Muscle layer of duodenum (tissue), 2 donors: ENCODE measurements around the gene PHACTR1.
"Not testable (repeated sequence)": the region's sequence is repeated elsewhere in the genome, so short reads cannot be mapped to it uniquely, and the experiment has no call there.

Experiments
- H3K27ac ChIP-seq: one replicate; pipeline ENCODE4 v1.7.0; 2013; ENCODE audit warnings: mild to moderate bottlenecking, low read length
- H3K27me3 ChIP-seq: one replicate; pipeline ENCODE4 v1.7.0; 2013; ENCODE audit warnings: low read depth, mild to moderate bottlenecking, control low read depth, low read length
- H3K36me3 ChIP-seq, 2 donors: one replicate each; pipeline ENCODE4 v1.7.0; 2013; ENCODE audit warnings: low read length in 2 of 2, control low read depth in 1 of 2, mild to moderate bottlenecking in 1 of 2; ENCODE audit not compliant: insufficient read depth in 2 of 2, control insufficient read depth in 1 of 2
- H3K4me1 ChIP-seq, 2 donors: one replicate each; pipeline ENCODE4 v1.7.0; 2013; ENCODE audit warnings: low read length in 2 of 2, mild to moderate bottlenecking in 2 of 2, control low read depth in 1 of 2, moderate library complexity in 1 of 2; ENCODE audit not compliant: insufficient read depth in 2 of 2, control insufficient read depth in 1 of 2
- H3K4me3 ChIP-seq, 2 donors: one replicate each; pipeline ENCODE4 v1.7.0; 2013; ENCODE audit warnings: low read length in 2 of 2, low read depth in 1 of 2, mild to moderate bottlenecking in 1 of 2
- H3K9me3 ChIP-seq, 2 donors: one replicate each; pipeline ENCODE4 v1.7.0; 2013; ENCODE audit warnings: low read length in 2 of 2, control low read depth in 1 of 2, mild to moderate bottlenecking in 1 of 2; ENCODE audit not compliant: control insufficient read depth in 1 of 2
- donor health status: healthy.

The PHACTR1 gene

DNA sequence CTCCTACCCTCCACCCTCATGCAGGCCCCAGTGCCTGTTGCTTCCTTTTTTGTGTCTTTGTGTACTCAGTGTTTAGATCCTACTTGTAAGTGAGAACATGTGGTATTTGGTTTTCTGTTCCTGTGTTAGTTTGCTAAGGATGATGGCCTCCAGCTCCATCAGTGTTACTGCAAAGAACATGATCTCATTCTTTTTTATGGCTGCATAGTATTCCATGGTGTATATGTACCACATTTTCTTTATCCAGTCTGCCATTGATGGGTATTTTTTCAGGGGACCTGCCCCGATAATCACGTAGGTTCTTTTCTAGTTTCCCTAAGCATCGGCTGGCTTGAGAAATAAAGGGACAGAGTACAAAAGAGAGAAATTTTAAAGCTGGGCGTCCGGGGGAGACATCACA lies 527.2 kb downstream of the PHACTR1 start:
- not testable (repeated sequence) for H3K36me3 ChIP-seq, H3K4me3 ChIP-seq, H3K9me3 ChIP-seq, H3K4me1 ChIP-seq, H3K27ac ChIP-seq, H3K27me3 ChIP-seq

DNA sequence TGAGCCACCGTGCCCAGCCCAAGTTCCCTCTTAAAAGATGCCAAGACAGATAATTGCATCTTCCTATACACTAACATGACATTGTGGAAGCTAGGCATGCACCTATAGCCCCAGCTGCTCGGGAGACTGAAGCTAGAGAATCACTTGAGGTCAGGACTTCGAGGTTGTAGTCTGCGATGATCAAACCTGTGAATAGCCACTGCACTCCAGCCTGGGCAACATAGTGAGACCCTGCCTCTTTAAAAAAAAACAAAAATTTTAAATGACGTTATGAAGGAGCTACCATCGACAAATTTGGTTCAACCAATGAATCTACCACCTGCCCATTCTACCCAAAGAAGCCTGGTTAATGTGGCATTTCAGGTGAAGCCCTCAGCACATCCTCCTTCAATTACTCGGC lies 531.1 kb downstream of the PHACTR1 start:
- Histone ChIP-seq H3K4me3 (no peak overlapping the region), H3K27ac (no peak overlapping the region), H3K36me3 (no peaks in the 10 kb centered on the region), H3K27me3 (no peaks in the 10 kb centered on the region), H3K4me1 (no peaks in the 10 kb centered on the region), H3K9me3 (no peaks in the 10 kb centered on the region)

DNA sequence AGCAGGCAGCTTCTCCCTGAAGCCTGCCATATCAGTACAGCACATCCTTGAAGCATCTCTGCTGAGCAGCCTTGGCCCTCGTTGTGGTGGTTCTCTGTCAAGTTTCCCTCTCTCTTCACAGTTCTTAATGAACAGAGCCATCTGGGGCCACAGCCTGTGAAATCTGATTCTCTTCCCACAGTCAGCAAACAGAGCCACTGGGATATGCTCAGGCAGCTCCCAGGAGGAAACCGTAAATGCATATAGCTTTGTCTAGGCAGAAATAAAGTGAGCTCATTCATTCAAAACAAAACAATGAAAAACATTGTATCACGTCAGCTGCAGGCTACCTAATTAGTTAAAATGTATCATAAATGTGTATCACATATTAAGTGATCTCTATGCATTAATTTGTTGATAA lies 531.5 kb downstream of the PHACTR1 start:
- no peak overlapping the region for H3K27ac ChIP-seq

DNA sequence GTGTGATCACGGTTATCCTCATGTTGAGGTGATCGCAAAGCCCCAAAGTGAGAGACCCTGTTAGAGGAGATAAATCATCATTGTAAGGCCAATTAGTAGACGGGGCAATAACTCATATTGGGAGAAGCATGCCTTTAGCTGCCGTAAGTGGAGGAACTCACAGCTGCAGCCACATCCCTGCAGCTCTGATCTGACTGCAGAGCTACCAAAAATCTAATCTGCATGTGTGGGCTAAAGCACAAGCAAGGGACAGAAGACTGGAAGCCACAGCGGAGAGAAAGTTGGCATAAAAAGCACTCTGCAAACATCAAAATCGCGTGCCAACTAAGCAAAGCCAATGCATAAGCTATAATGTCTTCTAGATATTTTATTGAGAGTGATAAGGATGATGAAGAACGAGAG lies 532.0 kb downstream of the PHACTR1 start:
- Histone ChIP-seq H3K27ac (no peak overlapping the region), H3K27me3 (no peaks in the 10 kb centered on the region), H3K36me3 (no peaks in the 10 kb centered on the region), H3K9me3 (no peaks in the 10 kb centered on the region), H3K4me3 (no peak overlapping the region), H3K4me1 (no peaks in the 10 kb centered on the region)

More for the DNA sequence above, 531.5 kb downstream of the PHACTR1 start:
- Histone ChIP-seq H3K4me1 (no peaks in the 10 kb centered on the region), H3K9me3 (no peaks in the 10 kb centered on the region), H3K4me3 (no peak overlapping the region), H3K27me3 (no peaks in the 10 kb centered on the region), H3K36me3 (no peaks in the 10 kb centered on the region)

DNA sequence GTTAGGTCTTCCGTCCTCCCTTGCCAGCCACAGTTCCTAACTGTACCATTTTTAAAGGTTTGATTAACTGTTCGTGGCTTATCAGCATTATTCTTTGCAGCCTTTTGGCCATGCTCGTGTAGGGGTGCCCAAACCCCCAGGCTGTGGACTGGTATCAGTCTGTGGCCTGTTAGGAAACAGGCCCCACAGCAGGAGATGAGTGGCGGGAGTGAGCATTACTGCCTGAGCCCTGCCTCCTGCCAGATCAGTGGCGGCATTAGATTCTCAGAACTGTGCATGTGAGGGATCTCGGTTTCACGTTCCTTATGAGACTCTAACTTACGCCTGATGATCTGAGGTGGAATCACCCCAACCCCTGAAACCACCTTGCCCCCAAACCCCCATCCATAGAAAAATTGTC lies 532.4 kb downstream of the PHACTR1 start:
- H3K4me1 ChIP-seq: no peaks in the 10 kb centered on the region
- no peaks in the 10 kb centered on the region for H3K36me3 ChIP-seq
- no peaks in the 10 kb centered on the region for H3K9me3 ChIP-seq
- no peaks in the 10 kb centered on the region for H3K27me3 ChIP-seq
- H3K27ac ChIP-seq: no peak overlapping the region
- H3K4me3 ChIP-seq: no peak overlapping the region

DNA sequence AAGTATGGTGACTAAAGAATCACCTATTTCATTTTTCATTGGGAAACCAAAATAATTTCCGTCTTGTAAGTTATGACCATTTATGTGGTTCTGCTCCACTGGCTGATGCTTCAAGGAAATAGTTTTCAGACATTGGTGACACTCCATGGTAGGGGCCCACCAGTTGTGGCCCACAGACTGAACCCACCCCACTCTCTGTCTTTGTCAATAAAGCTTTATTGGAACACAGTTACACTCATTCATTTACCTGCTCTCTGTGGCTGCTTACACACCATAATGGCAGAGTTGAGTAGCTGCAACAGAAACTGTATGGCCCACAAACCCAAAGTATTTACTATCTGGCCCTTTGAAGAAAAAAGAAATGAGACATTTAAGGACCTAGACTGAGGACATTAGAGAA lies 533.2 kb downstream of the PHACTR1 start:
- Histone ChIP-seq H3K27ac (no peak overlapping the region), H3K9me3 (no peaks in the 10 kb centered on the region), H3K4me1 (no peaks in the 10 kb centered on the region), H3K36me3 (no peaks in the 10 kb centered on the region), H3K27me3 (no peaks in the 10 kb centered on the region), H3K4me3 (no peak overlapping the region)

DNA sequence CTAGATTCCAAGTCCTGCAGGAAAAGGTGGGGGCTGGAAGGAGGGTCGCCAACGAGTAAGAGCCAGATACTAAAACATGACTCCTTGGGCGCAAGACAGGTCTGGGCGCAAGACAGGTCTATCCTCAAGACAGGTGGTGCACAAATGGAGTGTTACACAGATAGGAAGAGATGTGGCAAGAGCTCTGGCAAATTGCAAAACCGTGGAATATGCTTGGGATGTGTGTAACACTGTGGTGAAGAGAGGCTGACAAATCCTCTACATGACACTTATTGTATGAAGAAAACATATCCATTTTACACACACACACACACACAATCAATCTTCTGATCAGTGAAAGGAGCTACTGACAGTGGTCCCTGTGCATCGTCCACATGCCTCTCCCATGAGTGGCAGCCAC lies 534.1 kb downstream of the PHACTR1 start:
- Histone ChIP-seq H3K27ac (no peak overlapping the region), H3K4me1 (no peaks in the 10 kb centered on the region)

DNA sequence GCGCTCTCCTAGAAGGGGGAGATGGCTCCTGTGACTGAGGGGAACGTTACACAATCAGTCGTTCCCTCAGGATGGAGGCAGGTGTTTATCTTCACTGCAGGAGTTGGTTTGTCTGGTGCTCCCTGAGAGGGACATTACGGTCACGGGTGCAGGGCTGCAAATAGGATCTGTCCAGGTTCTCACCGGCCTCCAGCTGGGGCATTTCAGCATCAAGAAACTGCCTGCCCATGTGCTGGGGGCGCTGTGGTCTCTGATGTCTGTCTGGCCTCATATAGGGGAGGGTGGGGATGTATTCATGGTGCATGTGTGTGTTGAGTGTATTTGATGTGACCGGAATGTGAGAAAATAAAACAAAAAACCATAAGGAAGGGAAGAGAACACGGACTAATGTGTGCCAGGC lies 534.7 kb downstream of the PHACTR1 start:
- Histone ChIP-seq H3K9me3 (no peaks in the 10 kb centered on the region), H3K4me1 (peaks cover 0 to 3% of the 10 kb centered on the region in 2 donors), H3K36me3 (peaks cover 0 to 5% of the 10 kb centered on the region in 2 donors)

More for the DNA sequence above, 534.1 kb downstream of the PHACTR1 start:
- Histone ChIP-seq H3K9me3 (no peaks in the 10 kb centered on the region), H3K27me3 (no peaks in the 10 kb centered on the region), H3K4me3 (no peak overlapping the region), H3K36me3 (peaks cover 0 to under 1% of the 10 kb centered on the region in 2 donors)

DNA sequence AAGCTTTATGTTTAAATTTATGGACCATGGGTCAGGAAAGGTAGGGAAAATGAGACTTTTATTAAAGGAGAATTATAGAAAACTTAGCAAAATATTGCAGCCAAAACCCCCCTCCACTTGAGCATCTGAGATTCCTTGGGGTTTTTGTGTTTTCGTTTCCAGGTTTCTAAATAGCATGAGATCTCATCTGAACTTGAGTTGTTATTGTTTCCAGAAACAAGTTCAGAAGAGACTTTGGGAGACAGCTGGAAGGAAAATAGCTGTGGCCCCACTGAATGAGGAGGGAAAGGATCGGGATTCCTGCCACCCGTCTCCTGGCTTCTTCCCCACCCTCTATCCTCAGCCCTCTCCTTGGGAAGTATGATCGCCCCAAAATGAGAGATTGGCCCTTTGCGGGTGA lies 536.2 kb downstream of the PHACTR1 start:
- H3K4me1 ChIP-seq: peaks cover 0 to 5% of the 10 kb centered on the region in 2 donors
- H3K4me3 ChIP-seq: no peak overlapping the region
- no peaks in the 10 kb centered on the region for H3K27me3 ChIP-seq
- H3K27ac ChIP-seq: no peak overlapping the region
- peaks cover 0 to 5% of the 10 kb centered on the region in 2 donors for H3K36me3 ChIP-seq
- H3K9me3 ChIP-seq: no peaks in the 10 kb centered on the region

More for the DNA sequence above, 534.7 kb downstream of the PHACTR1 start:
- no peak overlapping the region for H3K4me3 ChIP-seq
- no peaks in the 10 kb centered on the region for H3K27me3 ChIP-seq
- no peak overlapping the region for H3K27ac ChIP-seq

DNA sequence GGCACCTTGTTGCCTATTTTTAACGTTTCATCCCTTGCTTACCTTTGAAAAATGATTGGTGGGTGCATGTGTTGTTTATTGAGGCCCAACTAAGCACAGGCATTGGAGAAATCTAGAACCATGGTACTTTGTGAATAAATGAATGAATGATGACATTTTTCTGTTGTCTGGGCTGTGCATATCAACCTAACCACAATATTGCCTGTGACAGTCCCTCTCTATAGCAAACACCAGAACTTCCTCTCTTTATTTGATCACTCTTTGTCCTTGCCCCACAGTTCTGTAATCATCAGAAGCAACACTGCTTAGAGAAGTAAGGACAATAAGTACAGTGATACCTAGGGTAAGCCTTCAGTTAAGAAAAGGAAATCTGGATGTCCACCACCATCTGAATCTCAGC lies 536.7 kb downstream of the PHACTR1 start:
- Histone ChIP-seq H3K9me3 (no peaks in the 10 kb centered on the region), H3K4me1 (peaks cover 0 to 5% of the 10 kb centered on the region in 2 donors), H3K36me3 (peaks cover 0 to 5% of the 10 kb centered on the region in 2 donors), H3K27ac (no peak overlapping the region), H3K4me3 (no peak overlapping the region), H3K27me3 (no peaks in the 10 kb centered on the region)

DNA sequence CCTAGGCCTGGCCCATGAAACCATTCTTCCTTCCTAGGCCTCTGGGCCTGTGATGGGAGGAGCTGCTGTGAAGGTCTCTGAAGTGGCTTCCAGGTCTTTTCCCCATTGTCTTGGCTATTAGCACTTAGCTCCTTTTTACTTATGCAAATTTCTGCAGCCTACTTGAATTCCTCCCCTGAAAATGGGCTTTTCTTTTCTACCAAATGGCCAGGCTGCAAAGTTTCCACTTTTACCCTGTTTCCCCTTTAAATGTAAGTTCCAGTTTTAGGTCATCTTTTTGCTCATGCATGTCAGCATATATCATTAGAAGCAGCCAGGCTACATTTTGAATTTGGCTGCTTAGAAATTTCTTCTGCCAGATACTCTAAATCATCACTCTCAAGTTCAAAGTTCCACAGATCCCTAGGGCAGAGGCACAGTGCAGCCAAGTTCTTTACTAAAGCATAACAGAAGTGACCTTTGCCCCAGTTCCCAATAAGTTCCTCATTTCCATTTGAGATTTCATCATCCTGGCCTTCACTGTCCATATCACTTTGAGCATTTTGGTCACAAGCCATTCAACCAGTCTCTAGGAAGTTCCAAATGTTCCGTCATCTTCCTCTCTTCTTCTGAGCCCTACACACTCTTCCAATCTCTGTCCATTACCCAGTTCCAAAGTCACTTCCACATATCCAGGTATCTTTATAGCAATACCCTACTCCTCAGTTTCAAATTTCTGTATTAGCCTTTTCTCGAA lies 539.9 kb downstream of the PHACTR1 start:
- no peak overlapping the region for H3K27ac ChIP-seq
- peaks cover 0 to 5% of the 10 kb centered on the region in 2 donors for H3K36me3 ChIP-seq
- no peaks in the 10 kb centered on the region for H3K27me3 ChIP-seq
- no peak overlapping the region for H3K4me3 ChIP-seq
- peaks cover 0 to 5% of the 10 kb centered on the region in 2 donors for H3K4me1 ChIP-seq
- no peaks in the 10 kb centered on the region for H3K9me3 ChIP-seq

DNA sequence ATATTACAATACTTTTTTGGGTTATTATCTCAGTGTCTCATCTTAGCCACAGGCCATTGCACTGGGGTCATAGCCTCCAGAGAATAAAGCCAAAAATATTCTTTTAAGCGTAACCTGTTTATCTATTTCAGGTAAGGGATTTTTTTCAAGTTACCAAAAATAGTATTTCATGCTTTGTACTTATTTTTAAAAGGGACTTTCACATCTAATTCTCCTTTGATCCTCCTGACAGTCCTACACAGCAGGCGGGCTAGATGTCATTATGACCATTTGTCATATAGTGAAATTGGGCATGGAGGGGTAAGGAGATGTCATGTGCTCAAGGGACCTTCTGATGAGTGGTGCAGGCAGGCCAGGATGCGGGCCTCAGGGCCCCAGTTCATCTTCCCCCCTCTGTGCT lies 542.8 kb downstream of the PHACTR1 start:
- Histone ChIP-seq H3K27ac (no peak overlapping the region), H3K4me3 (no peak overlapping the region), H3K9me3 (no peaks in the 10 kb centered on the region), H3K27me3 (no peaks in the 10 kb centered on the region), H3K4me1 (peaks cover 0 to 5% of the 10 kb centered on the region in 2 donors), H3K36me3 (peaks cover 0 to 5% of the 10 kb centered on the region in 2 donors)
